Retinal pigment epithelial cell (primary cell): Measurements from ENCODE around the gene EFCAB11.

Experiments used
- DNase-seq: peaks from one replicate; pipeline ENCODE4 v3.0.0-alpha.2; 2010; ENCODE audit warnings: low read depth
- H3K4me3 ChIP-seq: 2 replicates; pipeline ENCODE4 v1.5.1; 2011; ENCODE audit warnings: mild to moderate bottlenecking, low read length, control low read depth, moderate library complexity
- CTCF ChIP-seq: conservative IDR thresholded peaks from 2 replicates; pipeline ENCODE4 v1.5.1; 2011; ENCODE audit warnings: low read depth, low read length, control low read depth, inconsistent platforms

EFCAB11 gene

DNA sequence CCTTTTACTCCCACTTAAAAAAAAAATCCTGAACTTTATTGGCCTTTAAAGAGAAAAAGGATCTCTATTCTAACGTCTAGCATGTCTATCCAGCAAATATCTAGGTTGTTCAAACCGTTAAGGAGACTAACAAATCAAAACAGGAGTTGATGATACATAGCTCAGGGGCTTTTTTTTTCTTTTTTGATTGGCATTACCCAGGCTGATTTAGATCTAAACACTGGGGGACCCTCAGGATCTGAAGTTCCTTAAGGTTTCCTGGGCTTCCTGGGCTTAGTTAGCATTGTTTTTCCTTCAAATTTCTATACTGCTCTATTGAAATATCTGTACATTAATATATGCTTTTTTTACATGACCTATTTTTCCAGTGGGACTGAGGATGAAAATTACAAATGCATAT lies 42.3 kb downstream of the EFCAB11 start:
- no peak overlapping the region for H3K4me3 ChIP-seq
- DNase-seq, result no peak
- no peak for TF ChIP-seq CTCF

- peak; percentile 69 for DNase-seq
- TF ChIP-seq CTCF, result no peak
- no peak overlapping the region for H3K4me3 ChIP-seq
Measured at GRCh38 chr14:89911010-89911919, 43.3 kb downstream of the EFCAB11 start.

DNA sequence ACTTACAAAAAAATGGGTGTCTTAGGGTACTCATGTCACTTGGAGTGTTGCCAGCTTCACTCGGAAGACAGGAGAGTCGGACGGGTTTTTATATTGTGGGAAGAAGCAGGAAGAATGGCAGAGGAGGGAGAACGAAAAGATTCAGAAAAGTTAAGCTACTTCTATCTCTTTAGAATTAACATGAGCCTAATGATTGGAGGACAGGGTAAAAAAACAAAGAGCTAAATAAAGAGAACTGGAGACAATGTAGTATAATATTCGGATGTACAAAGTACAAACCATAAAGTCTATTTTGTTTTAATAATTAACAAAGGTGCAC lies 43.9 kb downstream of the EFCAB11 start:
- H3K4me3 ChIP-seq, result no peak overlapping the region
- no peak for DNase-seq
- no peak for TF ChIP-seq CTCF

- no peak for TF ChIP-seq CTCF
- H3K4me3 ChIP-seq, result no peak overlapping the region
- no peak for DNase-seq
Measured at GRCh38 chr14:89909586-89909985, 44.9 kb downstream of the EFCAB11 start.

DNA sequence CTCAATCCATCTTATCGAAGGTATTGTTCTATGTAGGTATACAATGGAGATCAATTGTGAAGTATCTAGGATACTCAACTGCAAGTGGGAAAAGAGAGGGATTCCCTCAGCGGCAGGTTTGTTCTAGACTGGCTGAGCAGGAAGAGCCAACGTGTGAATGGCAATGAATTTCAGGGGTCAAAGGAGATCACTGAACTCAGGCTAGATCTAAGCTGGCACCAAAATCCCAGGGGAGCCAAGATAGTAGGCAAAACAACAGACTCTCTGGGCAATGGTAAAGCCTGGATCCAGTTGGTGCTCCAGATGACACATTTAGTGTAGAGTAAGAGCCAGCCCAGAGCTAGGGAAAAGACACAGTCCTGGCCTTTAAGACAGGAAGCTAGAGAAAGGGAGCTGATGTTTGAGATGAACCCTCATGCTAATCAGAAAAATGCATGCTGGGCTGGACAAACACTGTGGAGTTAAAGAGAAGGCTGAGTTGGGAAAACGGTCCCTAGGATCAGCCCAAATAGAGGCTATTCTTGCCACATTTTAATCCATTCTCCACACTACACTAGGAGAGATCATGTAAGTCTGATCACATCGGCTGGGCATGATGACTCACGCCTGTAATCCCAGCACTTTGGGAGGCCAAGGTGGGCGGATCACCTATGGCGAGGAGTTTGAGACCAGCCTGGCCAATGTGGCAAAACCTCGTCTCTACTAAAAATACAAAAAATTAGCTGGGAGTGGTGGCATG lies 45.6 kb downstream of the EFCAB11 start:
- no peak for TF ChIP-seq CTCF
- DNase-seq, result peak; percentile 15

GRCh38 chr14:89907655-89908054 lies 46.9 kb downstream of the EFCAB11 start:
- DNase-seq, result no peak
- H3K4me3 ChIP-seq, result no peak overlapping the region
- no peak for TF ChIP-seq CTCF

More for the DNA sequence above, 45.6 kb downstream of the EFCAB11 start:
- no peak overlapping the region for H3K4me3 ChIP-seq
